HepG2 (cell line): ENCODE data around the gene HTR4. TPM values are rescaled to one million over a fixed set of nuclear protein-coding genes. Genes with fewer than 3 reads are reported as not detected.

Experiments used
- ATAC-seq: fragments of 200-7000 bp; cut with Tn5 transposase; 3 replicates; pipeline ENCODE4 v1.9.1; 2020; ENCODE audit warnings: mild to moderate bottlenecking, moderate library complexity
- BruUV-seq: library from RNA; stranded (reverse); fragments of 400-500 nt; replicated peaks from 2 replicates; lab custom pipeline; 2021; lab: Mats Ljungman, UMichigan
- CTCF ChIA-PET: fragments of 300-600 bp; formaldehyde crosslinking; extraction: SDS; loops from one replicate; lab custom pipeline; 2021; ENCODE audit warnings: low total read pairs, inconsistent platforms, low intra/inter-chr PET ratio; lab: Yijun Ruan, JAX
- POLR2A ChIA-PET: fragments of 350-600 bp; sonication (Branson Sonifier 250); formaldehyde crosslinking; loops from one replicate; lab custom pipeline; 2020; ENCODE audit warnings: antibody characterized with exemption, inconsistent platforms; lab: Yijun Ruan, JAX
- DNase-seq: peaks from one replicate; pipeline ENCODE4 v3.0.0-alpha.2; 2015; ENCODE audit warnings: low spot score
- FAIRE-seq: peaks from 3 replicates; lab custom pipeline; 2011; peaks lifted over from hg19 to GRCh38; lab: Jason Lieb, UNC
- H2AFZ ChIP-seq: one replicate; pipeline ENCODE4 v1.6.1; 2011; ENCODE audit warnings: low read length, inconsistent platforms
- H3K27ac ChIP-seq: fragments of 300-600 bp; 3 replicates; pipeline ENCODE4 v1.8.0; 2011; ENCODE audit warnings: mixed run types, mild to moderate bottlenecking, mixed read lengths, low read length, inconsistent platforms; ENCODE audit not compliant: insufficient read depth; ENCODE audit errors: extremely low read length
- H3K27me3 ChIP-seq, 2 experiments: fragments of 200-600 bp in 1 of 2; 2 replicates in 1 of 2; 3 replicates in 1 of 2; pipeline versions ENCODE4 v1.6.0 to v1.8.0; 2011; ENCODE audit warnings: low read length in 2 of 2, mild to moderate bottlenecking in 2 of 2, moderate library complexity in 2 of 2, inconsistent platforms in 1 of 2; ENCODE audit not compliant: insufficient read depth in 2 of 2, control insufficient read depth in 1 of 2
- H3K36me3 ChIP-seq, 2 experiments: fragments of 200-600 bp in 1 of 2; replicated peaks in 1 of 2; 2 replicates in 1 of 2; 3 replicates in 1 of 2; pipeline versions ENCODE4 v1.5.1 to v1.8.0; 2011; ENCODE audit warnings: low read length in 2 of 2, inconsistent platforms in 1 of 2; ENCODE audit not compliant: insufficient read depth in 2 of 2, control insufficient read depth in 1 of 2
- H3K4me1 ChIP-seq: 2 replicates; pipeline ENCODE4 v1.5.1; 2012; ENCODE audit warnings: low read length, inconsistent platforms; ENCODE audit not compliant: insufficient read depth
- H3K4me2 ChIP-seq: 2 replicates; pipeline ENCODE4 v1.6.0; 2011; ENCODE audit warnings: low read depth, low read length, inconsistent platforms
- H3K4me3 ChIP-seq, 3 experiments: fragments of 200-600 bp in 1 of 3; sonication (generic), shearing (Covaris generic) in 1 of 3; replicated peaks in 1 of 3; 2 replicates each; pipeline ENCODE4 v1.5.1; 2011 to 2016; ENCODE audit warnings: low read length in 3 of 3, inconsistent platforms in 2 of 3, low read depth in 2 of 3, mild to moderate bottlenecking in 2 of 3, control low read depth in 1 of 3, mixed read lengths in 1 of 3; ENCODE audit not compliant: insufficient read depth in 1 of 3
- H3K79me2 ChIP-seq: one replicate; pipeline ENCODE4 v1.6.1; 2011; ENCODE audit warnings: low read length, inconsistent platforms; ENCODE audit not compliant: insufficient read depth
- H3K9ac ChIP-seq: 2 replicates; pipeline ENCODE4 v1.6.0; 2011; ENCODE audit warnings: mild to moderate bottlenecking, low read depth, low read length, inconsistent platforms; ENCODE audit not compliant: insufficient read depth
- H3K9me3 ChIP-seq: 2 replicates; pipeline ENCODE4 v1.5.1; 2012; ENCODE audit warnings: mild to moderate bottlenecking, low read length
- H4K20me1 ChIP-seq: 2 replicates; pipeline ENCODE4 v1.6.0; 2011; ENCODE audit warnings: inconsistent platforms, mild to moderate bottlenecking, low read length, moderate library complexity; ENCODE audit not compliant: insufficient read depth
- EED ChIP-seq: sonication (generic); formaldehyde crosslinking; IDR thresholded peaks from 2 replicates; pipeline ENCODE4 v1.5.0; 2020; ENCODE audit warnings: mild to moderate bottlenecking, missing genetic modification reagents
- HDAC1 ChIP-seq: sonication (generic); formaldehyde crosslinking; IDR thresholded peaks from 2 replicates; pipeline ENCODE4 v1.5.1; 2020; ENCODE audit warnings: mild to moderate bottlenecking, missing genetic modification reagents
- HNF4G ChIP-seq, 2 experiments: sonication (generic) in 1 of 2; formaldehyde crosslinking in 1 of 2; IDR thresholded peaks; 2 replicates each; pipeline versions ENCODE4 v1.4.0 to v1.6.1; 2011 to 2020; ENCODE audit warnings: borderline replicate concordance in 2 of 2, low read depth in 2 of 2, mild to moderate bottlenecking in 2 of 2, low read length in 1 of 2, missing genetic modification reagents in 1 of 2, moderate library complexity in 1 of 2
- JUN ChIP-seq: sonication (generic); formaldehyde crosslinking; IDR thresholded peaks from 2 replicates; pipeline ENCODE4 v1.4.0; 2020; ENCODE audit warnings: mild to moderate bottlenecking, missing genetic modification reagents
- JUNB ChIP-seq: sonication (generic); formaldehyde crosslinking; IDR thresholded peaks from 2 replicates; pipeline ENCODE4 v1.8.0; 2022; ENCODE audit warnings: missing genetic modification reagents, mild to moderate bottlenecking, borderline replicate concordance
- NR2F2 ChIP-seq: IDR thresholded peaks from 2 replicates; pipeline ENCODE4 v1.6.1; 2012; ENCODE audit warnings: low read depth, inconsistent platforms, borderline replicate concordance
- POGZ ChIP-seq: sonication (generic); formaldehyde crosslinking; IDR thresholded peaks from 2 replicates; pipeline ENCODE4 v1.4.0; 2020; ENCODE audit warnings: mild to moderate bottlenecking, missing genetic modification reagents
- POLR2A ChIP-seq, 2 experiments: IDR thresholded peaks; 2 replicates each; pipeline ENCODE4 v1.6.1; 2011; ENCODE audit warnings: low read depth in 2 of 2, low read length in 2 of 2, mild to moderate bottlenecking in 1 of 2, moderate library complexity in 1 of 2; ENCODE audit not compliant: insufficient read depth in 1 of 2
- RFXANK ChIP-seq: IDR thresholded peaks from 2 replicates; pipeline ENCODE4 v1.6.1; 2016
- SMAD9 ChIP-seq: sonication (generic); formaldehyde crosslinking; IDR thresholded peaks from 2 replicates; pipeline ENCODE4 v1.5.1; 2020; ENCODE audit warnings: mild to moderate bottlenecking, missing genetic modification reagents
- SMARCE1 ChIP-seq: fragments of 450-650 bp; IDR thresholded peaks from 2 replicates; pipeline ENCODE4 v1.6.1; 2017; ENCODE audit warnings: borderline replicate concordance
- SSRP1 ChIP-seq: IDR thresholded peaks from 2 replicates; pipeline ENCODE4 v1.6.1; 2016; ENCODE audit warnings: control low read depth
- TBX2 ChIP-seq: sonication (generic); formaldehyde crosslinking; IDR thresholded peaks from 2 replicates; pipeline ENCODE4 v1.5.0; 2020; ENCODE audit warnings: missing genetic modification reagents, mild to moderate bottlenecking, borderline replicate concordance
- ZNF207 ChIP-seq: fragments of 450-650 bp; IDR thresholded peaks from 2 replicates; pipeline ENCODE4 v1.6.1; 2016; ENCODE audit warnings: antibody characterized with exemption, borderline replicate concordance
- ZNF615 ChIP-seq: sonication (generic); formaldehyde crosslinking; IDR thresholded peaks from 2 replicates; pipeline ENCODE4 v1.5.0; 2020; ENCODE audit warnings: mild to moderate bottlenecking, missing genetic modification reagents, borderline replicate concordance
- ZNF737 ChIP-seq: sonication (generic); formaldehyde crosslinking; IDR thresholded peaks from 2 replicates; pipeline ENCODE4 v1.5.0; 2020; ENCODE audit warnings: missing genetic modification reagents, mild to moderate bottlenecking, borderline replicate concordance
- in situ Hi-C: cut with HindIII; loops from 2 replicates; pipeline ENCODE4 v1.10.0; 2017; ENCODE audit warnings: low pct_unique_long_range_greater_than_20kb; ENCODE audit not compliant: extremely low pct_ligation_motif_present
- intact Hi-C: fragments of 100-400 bp; cut with micrococcal nuclease; formaldehyde crosslinking; loops from one replicate; pipeline ENCODE4 v1.10.0; 2022; ENCODE audit not compliant: unreplicated experiment
- polyA plus RNA-seq, 8 experiments: library from polyadenylated mRNA; depleted of rRNA in 3 of 8; stranded (reverse) in 7 of 8; unstranded in 1 of 8; fragments of >200 nt; fragmentation: Illumina TruSeq in 4 of 8; extraction: Trizol in 4 of 8; gene quantifications; 2 replicates each; pipeline versions ENCODE4 v1.2.1 to v1.2.3, GENCODE V29; 2011 to 2016; ENCODE audit warnings: low read depth in 4 of 8, missing spikeins in 1 of 8, mixed read lengths in 1 of 8; ENCODE audit not compliant: insufficient read depth in 1 of 8
- total RNA-seq, 5 experiments: library from RNA; depleted of rRNA; stranded (reverse); fragments of >200 nt; fragmentation: Illumina TruSeq; extraction: Trizol; gene quantifications; 2 replicates each; pipeline ENCODE4 v1.2.3, GENCODE V29; 2016; ENCODE audit warnings: low read depth in 1 of 5
- TF ChIP-seq, protein P1 (sequence below): sonication (generic); formaldehyde crosslinking; IDR thresholded peaks from 2 replicates; pipeline ENCODE4 v1.8.0; 2022; ENCODE audit warnings: missing genetic modification reagents, mild to moderate bottlenecking, inconsistent platforms, borderline replicate concordance
- TF ChIP-seq, protein P2 (sequence below): sonication (generic); formaldehyde crosslinking; IDR thresholded peaks from 2 replicates; pipeline ENCODE4 v1.5.0; 2020; ENCODE audit warnings: missing genetic modification reagents

The HTR4 gene
- total and polyA plus RNA-seq, 2 of the 13 experiments (the other 11 are each of a cell fraction or from before 2014, with no cell fraction given) = not detected

DNA sequence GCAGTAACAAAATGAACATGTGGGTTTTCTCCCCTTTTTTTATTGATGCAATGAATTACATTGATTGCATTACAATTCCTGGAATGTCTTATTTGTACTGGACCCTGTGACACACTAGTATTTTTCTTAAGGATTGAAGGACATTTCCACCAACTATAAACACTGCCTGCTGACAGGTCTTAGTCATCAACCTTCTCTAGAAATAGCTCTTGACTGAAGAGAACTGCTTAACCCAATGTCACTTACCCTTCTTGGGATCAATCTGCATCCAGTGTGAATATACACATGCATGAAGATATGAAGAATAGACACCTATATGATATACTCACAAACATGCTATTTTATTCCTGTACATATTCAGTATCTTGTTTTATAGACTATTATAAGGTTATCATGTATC, 140.0 kb downstream of the HTR4 start:
- no peaks in the 10 kb centered on the region for H3K79me2 ChIP-seq
- in situ Hi-C loops = no loop called here
- intact Hi-C loops = no loop called here
- BruUV-seq = no TSS peak
- no peak overlapping the region for H3K4me2 ChIP-seq
- H3K4me3 ChIP-seq = no peak overlapping the region
- ChIA-PET CTCF (no interaction called here), POLR2A (no interaction called here)
- H3K27ac ChIP-seq = no peak overlapping the region
- no peak overlapping the region for H3K9ac ChIP-seq
- no peak for ATAC-seq
- TF ChIP-seq, protein P1, sequence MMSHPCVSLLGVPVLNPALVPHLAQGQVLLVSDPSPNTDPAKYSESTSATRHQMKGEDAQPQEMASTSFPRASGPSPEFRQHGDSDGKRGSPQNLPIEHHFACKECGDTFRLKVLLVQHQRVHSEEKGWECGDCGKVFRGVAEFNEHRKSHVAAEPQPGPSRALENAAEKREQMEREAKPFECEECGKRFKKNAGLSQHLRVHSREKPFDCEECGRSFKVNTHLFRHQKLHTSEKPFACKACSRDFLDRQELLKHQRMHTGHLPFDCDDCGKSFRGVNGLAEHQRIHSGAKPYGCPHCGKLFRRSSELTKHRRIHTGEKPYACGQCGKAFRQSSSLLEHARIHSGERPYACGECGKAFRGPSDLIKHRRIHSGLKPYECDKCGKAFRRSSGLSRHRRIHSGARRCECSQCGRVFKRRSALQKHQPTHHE (CRISPR knock-in tag) = no peak
- TF ChIP-seq SMAD9 (CRISPR knock-in tag) (no peak), JUN (no peak), SMARCE1 (no peak), ZNF737 (CRISPR knock-in tag) (no peak), JUNB (CRISPR knock-in tag) (no peak), HNF4G (IDR thresholded peaks at IDR 0.05; ENCODE audit: borderline replicate concordance, low read depth, low read length) (no peak), HNF4G (CRISPR knock-in tag; IDR thresholded peaks at IDR 0.05; ENCODE audit: borderline replicate concordance, low read depth) (no peak), SSRP1 (CRISPR knock-in tag) (no peak), ZNF615 (CRISPR knock-in tag) (no peak), ZNF207 (no peak), POLR2A (IDR thresholded peaks at IDR 0.05; ENCODE audit: insufficient read depth in 1 of 2, low read depth in 2 of 2, low read length in 2 of 2) (no peak), TBX2 (CRISPR knock-in tag) (no peak), POGZ (CRISPR knock-in tag) (no peak), HDAC1 (CRISPR knock-in tag) (no peak), RFXANK (CRISPR knock-in tag) (no peak), NR2F2 (no peak), EED (CRISPR knock-in tag) (no peak)
- TF ChIP-seq, protein P2, sequence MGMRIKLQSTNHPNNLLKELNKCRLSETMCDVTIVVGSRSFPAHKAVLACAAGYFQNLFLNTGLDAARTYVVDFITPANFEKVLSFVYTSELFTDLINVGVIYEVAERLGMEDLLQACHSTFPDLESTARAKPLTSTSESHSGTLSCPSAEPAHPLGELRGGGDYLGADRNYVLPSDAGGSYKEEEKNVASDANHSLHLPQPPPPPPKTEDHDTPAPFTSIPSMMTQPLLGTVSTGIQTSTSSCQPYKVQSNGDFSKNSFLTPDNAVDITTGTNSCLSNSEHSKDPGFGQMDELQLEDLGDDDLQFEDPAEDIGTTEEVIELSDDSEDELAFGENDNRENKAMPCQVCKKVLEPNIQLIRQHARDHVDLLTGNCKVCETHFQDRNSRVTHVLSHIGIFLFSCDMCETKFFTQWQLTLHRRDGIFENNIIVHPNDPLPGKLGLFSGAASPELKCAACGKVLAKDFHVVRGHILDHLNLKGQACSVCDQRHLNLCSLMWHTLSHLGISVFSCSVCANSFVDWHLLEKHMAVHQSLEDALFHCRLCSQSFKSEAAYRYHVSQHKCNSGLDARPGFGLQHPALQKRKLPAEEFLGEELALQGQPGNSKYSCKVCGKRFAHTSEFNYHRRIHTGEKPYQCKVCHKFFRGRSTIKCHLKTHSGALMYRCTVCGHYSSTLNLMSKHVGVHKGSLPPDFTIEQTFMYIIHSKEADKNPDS = no peak
- no peaks in the 10 kb centered on the region for H3K9me3 ChIP-seq
- no peaks in the 10 kb centered on the region for H3K4me1 ChIP-seq
- H3K27me3 ChIP-seq = no peaks in the 10 kb centered on the region
- DNase-seq = no peak
- no peaks in the 10 kb centered on the region for H4K20me1 ChIP-seq
- no peak for FAIRE-seq
- H3K36me3 ChIP-seq = no peaks in the 10 kb centered on the region
- H2AFZ ChIP-seq = no peak overlapping the region
